Neural progenitor cell (in vitro differentiated cells): ENCODE results near the gene KCNJ14.

ENCODE experiments used
- EZH2 ChIP-seq: fragments of 200-600 bp; sonication (generic); IDR thresholded peaks from 2 replicates; pipeline ENCODE4 v1.6.1; 2017; ENCODE audit warnings: antibody characterized with exemption, mild to moderate bottlenecking, moderate library complexity
- EZH2phosphoT487 ChIP-seq: fragments of 200-600 bp; sonication (generic); IDR thresholded peaks from 2 replicates; pipeline ENCODE4 v1.6.1; 2017; ENCODE audit warnings: antibody characterized with exemption
- TF ChIP-seq, protein P1 (sequence below): fragments of 200-600 bp; sonication (generic); IDR thresholded peaks from 2 replicates; pipeline ENCODE4 v1.5.1; 2017; ENCODE audit warnings: antibody characterized with exemption, mild to moderate bottlenecking

DNA sequence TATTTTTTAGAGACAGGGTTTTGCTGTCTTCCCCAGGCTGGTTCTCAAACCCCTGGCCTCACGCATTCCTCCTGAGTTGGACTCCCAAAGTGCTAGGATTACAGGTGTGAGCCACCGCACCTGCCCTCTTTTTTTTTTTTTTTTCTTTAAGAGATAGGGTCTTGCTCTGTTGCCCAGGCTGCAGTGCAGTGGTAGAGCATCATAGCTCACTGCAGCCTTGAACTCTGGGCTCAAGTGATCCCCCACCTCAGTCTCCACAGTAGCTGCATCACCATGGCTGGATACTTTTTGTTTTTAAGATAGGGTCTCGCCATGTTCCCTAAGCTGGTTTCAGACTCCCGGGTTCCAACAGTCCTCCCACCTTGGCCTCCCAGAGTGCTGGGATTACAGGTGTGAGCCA lies 1.5 kb downstream of the KCNJ14 start:
- TF ChIP-seq, protein P1, sequence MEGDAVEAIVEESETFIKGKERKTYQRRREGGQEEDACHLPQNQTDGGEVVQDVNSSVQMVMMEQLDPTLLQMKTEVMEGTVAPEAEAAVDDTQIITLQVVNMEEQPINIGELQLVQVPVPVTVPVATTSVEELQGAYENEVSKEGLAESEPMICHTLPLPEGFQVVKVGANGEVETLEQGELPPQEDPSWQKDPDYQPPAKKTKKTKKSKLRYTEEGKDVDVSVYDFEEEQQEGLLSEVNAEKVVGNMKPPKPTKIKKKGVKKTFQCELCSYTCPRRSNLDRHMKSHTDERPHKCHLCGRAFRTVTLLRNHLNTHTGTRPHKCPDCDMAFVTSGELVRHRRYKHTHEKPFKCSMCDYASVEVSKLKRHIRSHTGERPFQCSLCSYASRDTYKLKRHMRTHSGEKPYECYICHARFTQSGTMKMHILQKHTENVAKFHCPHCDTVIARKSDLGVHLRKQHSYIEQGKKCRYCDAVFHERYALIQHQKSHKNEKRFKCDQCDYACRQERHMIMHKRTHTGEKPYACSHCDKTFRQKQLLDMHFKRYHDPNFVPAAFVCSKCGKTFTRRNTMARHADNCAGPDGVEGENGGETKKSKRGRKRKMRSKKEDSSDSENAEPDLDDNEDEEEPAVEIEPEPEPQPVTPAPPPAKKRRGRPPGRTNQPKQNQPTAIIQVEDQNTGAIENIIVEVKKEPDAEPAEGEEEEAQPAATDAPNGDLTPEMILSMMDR = no peak
- TF ChIP-seq EZH2phosphoT487 (no peak), EZH2 (no peak)
